Caco-2 (cell line): Measurements from ENCODE around the gene ITSN2. TPM values are rescaled to one million over a fixed set of nuclear protein-coding genes. Genes with fewer than 3 reads are reported as not detected.

ENCODE experiments used
- BruUV-seq: library from RNA; stranded (reverse); fragments of 400-500 nt; replicated peaks from 2 replicates; lab custom pipeline; 2021; lab: Mats Ljungman, UMichigan
- CTCF ChIA-PET: fragments of 300-600 bp; sonication (Branson Sonifier 250); formaldehyde crosslinking; loops from one replicate; lab custom pipeline; 2022; ENCODE audit warnings: antibody characterized with exemption; lab: Charles Lee
- POLR2A ChIA-PET: fragments of 300-600 bp; sonication (Branson Sonifier 250); formaldehyde crosslinking; loops from one replicate; lab custom pipeline; 2022; ENCODE audit warnings: antibody characterized with exemption; lab: Charles Lee
- DNase-seq, 2 experiments: peaks; one replicate each; pipeline versions ENCODE4 v3.0.0 to v3.0.0-alpha.2; 2020 to 2022
- H3K27me3 ChIP-seq: replicated peaks from 2 replicates; pipeline ENCODE4 v1.6.0; 2011; ENCODE audit warnings: low read length; ENCODE audit not compliant: control insufficient read depth, insufficient read depth
- H3K36me3 ChIP-seq: 2 replicates; pipeline ENCODE4 v1.5.1; 2011; ENCODE audit warnings: low read length; ENCODE audit not compliant: control insufficient read depth, insufficient read depth
- H3K4me1 ChIP-seq: fragments of 250-450 bp; sonication (Bioruptor Pico); 2 replicates; pipeline ENCODE4 v1.5.1; 2020; ENCODE audit warnings: mild to moderate bottlenecking
- H3K4me3 ChIP-seq: 2 replicates; pipeline ENCODE4 v1.5.1; 2011; ENCODE audit warnings: low read depth, mild to moderate bottlenecking, control low read depth, low read length
- H3K9me3 ChIP-seq: fragments of 250-450 bp; sonication (Bioruptor Pico); 2 replicates; pipeline ENCODE4 v1.5.1; 2020; ENCODE audit warnings: mild to moderate bottlenecking, moderate library complexity
- H3K27ac Mint-ChIP-seq: one replicate; pipeline ENCODE4 v1.8.0; 2022; ENCODE audit warnings: mixed read lengths; ENCODE audit not compliant: unreplicated experiment
- H3K27me3 Mint-ChIP-seq: one replicate; pipeline ENCODE4 v1.8.0; 2022; ENCODE audit warnings: mixed read lengths; ENCODE audit not compliant: insufficient read depth, unreplicated experiment
- H3K36me3 Mint-ChIP-seq: one replicate; pipeline ENCODE4 v1.8.0; 2022; ENCODE audit warnings: mild to moderate bottlenecking, mixed read lengths; ENCODE audit not compliant: insufficient read depth, unreplicated experiment
- H3K4me1 Mint-ChIP-seq: one replicate; pipeline ENCODE4 v1.8.0; 2022; ENCODE audit warnings: low read depth, mixed read lengths; ENCODE audit not compliant: unreplicated experiment
- H3K4me3 Mint-ChIP-seq: one replicate; pipeline ENCODE4 v1.8.0; 2022; ENCODE audit warnings: mild to moderate bottlenecking, moderate library complexity, mixed read lengths; ENCODE audit not compliant: unreplicated experiment
- H3K9me3 Mint-ChIP-seq: one replicate; pipeline ENCODE4 v1.8.0; 2022; ENCODE audit warnings: mixed read lengths; ENCODE audit not compliant: unreplicated experiment
- CTCF ChIP-seq, 2 experiments: fragments of 200-600 bp in 1 of 2; IDR thresholded peaks; 1 replicate in 1 of 2; 2 replicates in 1 of 2; pipeline versions ENCODE4 v1.5.1 to v1.8.0; 2011 to 2022; ENCODE audit warnings: antibody characterized with exemption in 1 of 2, control low read depth in 1 of 2, inconsistent platforms in 1 of 2, low read depth in 1 of 2, low read length in 1 of 2, mild to moderate bottlenecking in 1 of 2, moderate library complexity in 1 of 2; ENCODE audit not compliant: insufficient read depth in 1 of 2, severe bottlenecking in 1 of 2, unreplicated experiment in 1 of 2
- intact Hi-C: fragments of 100-400 bp; cut with micrococcal nuclease; formaldehyde crosslinking; loops from one replicate; pipeline ENCODE4 v1.10.0; 2022; ENCODE audit not compliant: unreplicated experiment
- total RNA-seq: library from RNA; stranded (reverse); gene quantifications from 2 replicates; pipeline ENCODE4 v1.2.3, GENCODE V29; 2022

The ITSN2 gene
- total RNA-seq, 1 experiment from 2014 or later = 49.4 TPM

GRCh38 chr2:24301599-24301998 lies 58.7 kb downstream of the ITSN2 start:
- DNase-seq = no peak
- H3K9me3 ChIP-seq = no peaks in the 10 kb centered on the region
- Mint-ChIP-seq H3K36me3 (peaks cover 42% of the 10 kb centered on the region), H3K9me3 (no peaks in the 10 kb centered on the region), H3K4me1 (no peaks in the 10 kb centered on the region), H3K27ac (no peak overlapping the region), H3K27me3 (no peaks in the 10 kb centered on the region), H3K4me3 (no peak overlapping the region)
- H3K4me3 ChIP-seq = no peak overlapping the region
- no peaks in the 10 kb centered on the region for H3K4me1 ChIP-seq
- BruUV-seq = no TSS peak
- intact Hi-C loops = loop anchor here (5.0 kb wide), 1 partner anchor 36 kb away; no protein-coding TSS in a partner anchor
- H3K27me3 ChIP-seq = no peaks in the 10 kb centered on the region
- ChIA-PET CTCF (no interaction called here), POLR2A (no interaction called here)
- H3K36me3 ChIP-seq = no peaks in the 10 kb centered on the region; the same call in 1 of the 2 replicates
- TF ChIP-seq CTCF (IDR thresholded peaks at IDR 0.05; ENCODE audit: insufficient read depth in 1 of 2, low read depth in 1 of 2, low read length in 1 of 2, severe bottlenecking in 1 of 2, unreplicated experiment in 1 of 2) = no peak

GRCh38 chr2:24297663-24298062 lies 62.7 kb downstream of the ITSN2 start:
- no peaks in the 10 kb centered on the region for H3K27me3 Mint-ChIP-seq
- POLR2A ChIA-PET = no interaction called here
- no peak overlapping the region for H3K27ac Mint-ChIP-seq
- BruUV-seq = no TSS peak
- Histone ChIP-seq H3K9me3 (no peaks in the 10 kb centered on the region), H3K4me3 (no peak overlapping the region), H3K36me3 (no peaks in the 10 kb centered on the region; the same call in 1 of the 2 replicates), H3K27me3 (no peaks in the 10 kb centered on the region), H3K4me1 (no peaks in the 10 kb centered on the region)
- DNase-seq = no peak
- CTCF ChIA-PET = no interaction called here
- intact Hi-C loops = no loop called here
- H3K4me1 Mint-ChIP-seq = no peaks in the 10 kb centered on the region
- no peaks in the 10 kb centered on the region for H3K9me3 Mint-ChIP-seq
- peaks cover 50% of the 10 kb centered on the region for H3K36me3 Mint-ChIP-seq
- H3K4me3 Mint-ChIP-seq = no peak overlapping the region
- no peak for TF ChIP-seq CTCF (IDR thresholded peaks at IDR 0.05; ENCODE audit: insufficient read depth in 1 of 2, low read depth in 1 of 2, low read length in 1 of 2, severe bottlenecking in 1 of 2, unreplicated experiment in 1 of 2)

- no peak for DNase-seq
- no peaks in the 10 kb centered on the region for H3K4me1 Mint-ChIP-seq
These were observed 73.2 kb downstream of the ITSN2 start for GRCh38 chr2:24287171-24287570.

More at GRCh38 chr2:24287171-24287570, 73.2 kb downstream of the ITSN2 start:
- Histone ChIP-seq H3K36me3 (no peaks in the 10 kb centered on the region), H3K4me3 (no peak overlapping the region), H3K27me3 (no peaks in the 10 kb centered on the region), H3K9me3 (no peaks in the 10 kb centered on the region), H3K4me1 (no peaks in the 10 kb centered on the region)
- no TSS peak for BruUV-seq
- CTCF ChIA-PET = no interaction called here
- intact Hi-C loops = no loop called here
- no peak for TF ChIP-seq CTCF (IDR thresholded peaks at IDR 0.05; ENCODE audit: insufficient read depth in 1 of 2, low read depth in 1 of 2, low read length in 1 of 2, severe bottlenecking in 1 of 2, unreplicated experiment in 1 of 2)
- H3K27ac Mint-ChIP-seq = no peak overlapping the region
- H3K27me3 Mint-ChIP-seq = no peaks in the 10 kb centered on the region
- POLR2A ChIA-PET = no interaction called here
- no peaks in the 10 kb centered on the region for H3K9me3 Mint-ChIP-seq
- H3K36me3 Mint-ChIP-seq = peaks cover 15% of the 10 kb centered on the region
- no peak overlapping the region for H3K4me3 Mint-ChIP-seq
